Ramos (cell line): ENCODE data around the gene ATXN7L1.

Source experiments
- in situ Hi-C: fragments of 300-500 bp; cut with MboI; formaldehyde crosslinking; loops from one replicate; pipeline ENCODE4 v1.14.3; 2022; ENCODE audit warnings: low sequenced_read_pairs; ENCODE audit not compliant: unreplicated experiment

Gene ATXN7L1

GRCh38 chr7:105787793-105788192 is 88.6 kb downstream of the ATXN7L1 start:
- in situ Hi-C loops = no loop called here

GRCh38 chr7:105786520-105787470 is 89.6 kb downstream of the ATXN7L1 start:
- in situ Hi-C loops = no loop called here

- in situ Hi-C loops = no loop called here
Observed at GRCh38 chr7:105782391-105783042, 93.9 kb downstream of the ATXN7L1 start.

GRCh38 chr7:105779856-105780780 is 96.3 kb downstream of the ATXN7L1 start:
- in situ Hi-C loops = no loop called here

GRCh38 chr7:105778956-105779355 is 97.4 kb downstream of the ATXN7L1 start:
- in situ Hi-C loops = no loop called here

GRCh38 chr7:105776986-105777910 is 99.2 kb downstream of the ATXN7L1 start:
- in situ Hi-C loops = no loop called here

GRCh38 chr7:105776068-105776790 is 100.2 kb downstream of the ATXN7L1 start:
- in situ Hi-C loops = no loop called here

- in situ Hi-C loops = no loop called here
Observed at GRCh38 chr7:105775580-105775979, 100.8 kb downstream of the ATXN7L1 start.

- in situ Hi-C loops = no loop called here
Observed at GRCh38 chr7:105773030-105773460, 103.4 kb downstream of the ATXN7L1 start.

GRCh38 chr7:105769901-105770628 is 106.3 kb downstream of the ATXN7L1 start:
- in situ Hi-C loops = loop anchor here (5.0 kb wide), 1 partner anchor 387 kb away; no protein-coding TSS in a partner anchor

GRCh38 chr7:105768898-105769507 is 107.4 kb downstream of the ATXN7L1 start:
- in situ Hi-C loops = loop anchor here (5.0 kb wide), 1 partner anchor 388 kb away; no protein-coding TSS in a partner anchor

GRCh38 chr7:105768117-105768516 is 108.3 kb downstream of the ATXN7L1 start:
- in situ Hi-C loops = loop anchor here (5.0 kb wide), 1 partner anchor 389 kb away; no protein-coding TSS in a partner anchor

GRCh38 chr7:105766421-105767073 is 109.9 kb downstream of the ATXN7L1 start:
- in situ Hi-C loops = loop anchor here (5.0 kb wide), 1 partner anchor 391 kb away; no protein-coding TSS in a partner anchor

GRCh38 chr7:105765846-105766245 is 110.6 kb downstream of the ATXN7L1 start:
- in situ Hi-C loops = loop anchor here (5.0 kb wide), 1 partner anchor 391 kb away; no protein-coding TSS in a partner anchor

- in situ Hi-C loops = no loop called here
Observed at GRCh38 chr7:105764506-105764905, 111.9 kb downstream of the ATXN7L1 start.

- in situ Hi-C loops = no loop called here
Observed at GRCh38 chr7:105760551-105761447, 115.6 kb downstream of the ATXN7L1 start.
